ENCODE results near the gene CCDC102A.
"Not testable (repeated sequence)": the region's sequence is repeated elsewhere in the genome, so short reads cannot be mapped to it uniquely, and the experiment has no call there.

Gene CCDC102A

DNA sequence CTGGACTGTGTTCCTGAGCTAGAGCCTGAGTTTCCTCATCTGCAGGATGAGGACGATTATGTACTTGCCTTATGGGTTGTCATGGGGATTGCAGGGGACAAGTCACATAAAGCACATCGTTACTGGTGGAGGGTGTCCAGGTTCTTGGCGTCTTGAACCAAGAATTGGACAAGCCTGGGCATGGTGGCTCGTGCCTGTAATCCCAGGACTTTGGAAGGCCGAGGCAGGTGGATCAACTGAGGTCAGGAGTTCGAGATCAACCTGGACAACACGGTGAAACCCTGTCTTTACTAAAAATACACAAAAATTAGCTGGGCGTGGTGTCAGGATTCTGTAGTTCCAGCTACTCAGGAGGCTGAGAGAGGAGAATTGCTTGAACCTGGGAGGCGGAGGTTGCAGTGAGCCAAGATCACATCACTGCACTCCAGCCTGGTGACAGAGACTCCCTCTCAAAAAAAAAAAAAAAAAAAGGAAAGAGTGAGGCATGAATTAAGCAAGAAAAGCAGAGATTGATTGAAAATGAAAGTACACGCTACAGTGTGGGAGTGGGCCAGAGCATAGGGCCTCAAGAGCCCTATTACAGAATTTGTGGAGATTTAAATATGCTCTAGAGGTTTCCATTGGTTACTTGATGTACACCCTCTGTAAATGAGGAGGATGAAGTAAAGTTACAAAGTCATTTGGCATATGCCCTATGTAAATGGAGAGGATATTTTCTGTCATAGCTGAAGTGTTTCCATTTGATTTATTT is 36.8 kb upstream of the CCDC102A start:
- Histone ChIP-seq H4K8ac (ENCODE audit: low read depth, low read length) (no peak overlapping the region), H3K27me3 (ENCODE audit: insufficient read depth, low read length, poor library complexity) (no peaks in the 10 kb centered on the region), H4K5ac (ENCODE audit: low read length) (no peak overlapping the region), H3K79me1 (ENCODE audit: low read length) (no peaks in the 10 kb centered on the region), H2BK5ac (ENCODE audit: low read length) (no peak overlapping the region), H2BK120ac (ENCODE audit: low read depth, low read length) (no peak overlapping the region), H2BK15ac (replicated peaks; ENCODE audit: low read depth) (no peak overlapping the region), H3K4me2 (ENCODE audit: low read length) (no peak overlapping the region), H3K4me3 (ENCODE audit: low read length) (no peak overlapping the region), H3K4ac (ENCODE audit: low read depth, low read length) (no peak overlapping the region), H3K36me3 (ENCODE audit: control insufficient read depth, insufficient read depth, low read length) (no peaks in the 10 kb centered on the region), H3K18ac (ENCODE audit: low read length) (no peak overlapping the region), H3K27ac (ENCODE audit: low read depth, low read length) (no peak overlapping the region), H3K23ac (ENCODE audit: low read length) (no peak overlapping the region), H3K79me2 (ENCODE audit: control insufficient read depth, insufficient read depth, low read length) (no peaks in the 10 kb centered on the region), H3K56ac (ENCODE audit: low read length) (no peak overlapping the region), H3K4me1 (ENCODE audit: control insufficient read depth, low read depth, low read length) (no peaks in the 10 kb centered on the region), H2AK5ac (ENCODE audit: low read length) (no peak overlapping the region), H3K9ac (ENCODE audit: low read length) (no peak overlapping the region)
- no CpG with 5 or more reads among the region's 10 CpGs for WGBS (ENCODE audit: extremely low coverage, insufficient coverage, low lambda C conversion rate)
- DNase-seq, result no peak

GRCh38 chr16:57571098-57571497 is 34.7 kb upstream of the CCDC102A start:
- Histone ChIP-seq H3K4me3 (ENCODE audit: low read length) (no peak overlapping the region), H3K18ac (ENCODE audit: low read length) (no peak overlapping the region), H3K4ac (ENCODE audit: low read depth, low read length) (no peak overlapping the region), H3K79me1 (ENCODE audit: low read length) (no peaks in the 10 kb centered on the region), H3K56ac (ENCODE audit: low read length) (no peak overlapping the region), H3K36me3 (ENCODE audit: control insufficient read depth, insufficient read depth, low read length) (no peaks in the 10 kb centered on the region), H2BK120ac (ENCODE audit: low read depth, low read length) (no peak overlapping the region), H3K9ac (ENCODE audit: low read length) (no peak overlapping the region), H2BK15ac (replicated peaks; ENCODE audit: low read depth) (no peak overlapping the region), H2BK5ac (ENCODE audit: low read length) (no peak overlapping the region), H3K23ac (ENCODE audit: low read length) (no peak overlapping the region), H3K4me1 (ENCODE audit: control insufficient read depth, low read depth, low read length) (no peaks in the 10 kb centered on the region), H4K5ac (ENCODE audit: low read length) (no peak overlapping the region), H3K27ac (ENCODE audit: low read depth, low read length) (no peak overlapping the region), H3K27me3 (ENCODE audit: insufficient read depth, low read length, poor library complexity) (no peaks in the 10 kb centered on the region), H3K4me2 (ENCODE audit: low read length) (no peak overlapping the region), H2AK5ac (ENCODE audit: low read length) (no peak overlapping the region), H3K79me2 (ENCODE audit: control insufficient read depth, insufficient read depth, low read length) (no peaks in the 10 kb centered on the region), H4K8ac (ENCODE audit: low read depth, low read length) (no peak overlapping the region)
- DNase-seq, result no peak
- no CpG with 5 or more reads among the region's 9 CpGs for WGBS (ENCODE audit: extremely low coverage, insufficient coverage, low lambda C conversion rate)

GRCh38 chr16:57570301-57571070 is 34.1 kb upstream of the CCDC102A start:
- no peak for DNase-seq

GRCh38 chr16:57569306-57569946 is 33.1 kb upstream of the CCDC102A start:
- no peaks in the 10 kb centered on the region for H3K36me3 ChIP-seq (ENCODE audit: control insufficient read depth, insufficient read depth, low read length)
- no peaks in the 10 kb centered on the region for H3K79me1 ChIP-seq (ENCODE audit: low read length)
- no peak overlapping the region for H3K4ac ChIP-seq (ENCODE audit: low read depth, low read length)
- H3K4me2 ChIP-seq (ENCODE audit: low read length), result no peak overlapping the region
- H3K4me3 ChIP-seq (ENCODE audit: low read length), result no peak overlapping the region
- H3K56ac ChIP-seq (ENCODE audit: low read length), result no peak overlapping the region
- H3K27me3 ChIP-seq (ENCODE audit: insufficient read depth, low read length, poor library complexity), result no peaks in the 10 kb centered on the region
- no peak overlapping the region for H4K8ac ChIP-seq (ENCODE audit: low read depth, low read length)
- DNase-seq, result no peak
- H2BK5ac ChIP-seq (ENCODE audit: low read length), result no peak overlapping the region
- no peak overlapping the region for H3K23ac ChIP-seq (ENCODE audit: low read length)
- H3K9ac ChIP-seq (ENCODE audit: low read length), result no peak overlapping the region
- no peak overlapping the region for H3K27ac ChIP-seq (ENCODE audit: low read depth, low read length)
- no peak overlapping the region for H4K5ac ChIP-seq (ENCODE audit: low read length)
- no peak overlapping the region for H2AK5ac ChIP-seq (ENCODE audit: low read length)
- no peak overlapping the region for H2BK15ac ChIP-seq (replicated peaks; ENCODE audit: low read depth)
- no peak overlapping the region for H3K18ac ChIP-seq (ENCODE audit: low read length)
- no peaks in the 10 kb centered on the region for H3K79me2 ChIP-seq (ENCODE audit: control insufficient read depth, insufficient read depth, low read length)
- WGBS (ENCODE audit: extremely low coverage, insufficient coverage, low lambda C conversion rate), result 100% methylated on average over 6 of the region's 7 CpGs
- H2BK120ac ChIP-seq (ENCODE audit: low read depth, low read length), result no peak overlapping the region
- H3K4me1 ChIP-seq (ENCODE audit: control insufficient read depth, low read depth, low read length), result no peaks in the 10 kb centered on the region

More at GRCh38 chr16:57570301-57571070, 34.1 kb upstream of the CCDC102A start:
- H3K9ac ChIP-seq (ENCODE audit: low read length), result no peak overlapping the region
- no peak overlapping the region for H4K5ac ChIP-seq (ENCODE audit: low read length)
- H3K4me1 ChIP-seq (ENCODE audit: control insufficient read depth, low read depth, low read length), result no peaks in the 10 kb centered on the region
- H3K4ac ChIP-seq (ENCODE audit: low read depth, low read length), result no peak overlapping the region
- H3K18ac ChIP-seq (ENCODE audit: low read length), result no peak overlapping the region
- H3K79me2 ChIP-seq (ENCODE audit: control insufficient read depth, insufficient read depth, low read length), result no peaks in the 10 kb centered on the region
- H3K27ac ChIP-seq (ENCODE audit: low read depth, low read length), result no peak overlapping the region
- no peak overlapping the region for H3K23ac ChIP-seq (ENCODE audit: low read length)
- H3K56ac ChIP-seq (ENCODE audit: low read length), result no peak overlapping the region
- H4K8ac ChIP-seq (ENCODE audit: low read depth, low read length), result no peak overlapping the region
- H2BK5ac ChIP-seq (ENCODE audit: low read length), result no peak overlapping the region
- H2BK15ac ChIP-seq (replicated peaks; ENCODE audit: low read depth), result no peak overlapping the region
- no peaks in the 10 kb centered on the region for H3K36me3 ChIP-seq (ENCODE audit: control insufficient read depth, insufficient read depth, low read length)
- no peaks in the 10 kb centered on the region for H3K79me1 ChIP-seq (ENCODE audit: low read length)
- WGBS (ENCODE audit: extremely low coverage, insufficient coverage, low lambda C conversion rate), result no CpG with 5 or more reads among the region's 16 CpGs
- H2AK5ac ChIP-seq (ENCODE audit: low read length), result no peak overlapping the region
- H3K4me2 ChIP-seq (ENCODE audit: low read length), result no peak overlapping the region
- no peaks in the 10 kb centered on the region for H3K27me3 ChIP-seq (ENCODE audit: insufficient read depth, low read length, poor library complexity)
- H2BK120ac ChIP-seq (ENCODE audit: low read depth, low read length), result no peak overlapping the region
- H3K4me3 ChIP-seq (ENCODE audit: low read length), result no peak overlapping the region

DNA sequence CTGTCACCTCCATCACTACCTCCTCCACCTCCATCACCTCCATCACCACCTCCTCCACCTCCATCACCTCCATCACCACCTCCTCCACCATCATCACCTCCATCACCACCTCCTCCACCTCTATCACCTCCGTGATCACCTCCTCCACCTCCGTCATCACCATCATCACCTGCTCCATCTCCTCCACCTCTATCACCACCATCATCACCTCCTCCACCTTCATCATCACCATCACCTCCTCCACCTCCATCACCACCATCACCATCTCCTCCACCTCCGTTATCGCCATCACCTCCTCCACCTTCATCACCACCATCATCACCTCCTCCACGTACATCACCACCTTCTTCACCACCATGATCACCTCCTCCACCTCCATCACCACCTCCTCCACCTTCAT is 32.4 kb upstream of the CCDC102A start:
- WGBS (ENCODE audit: extremely low coverage, insufficient coverage, low lambda C conversion rate), result 100% methylated on average over 3 of the region's 5 CpGs
- not testable (repeated sequence) for H3K79me2 ChIP-seq (ENCODE audit: control insufficient read depth, insufficient read depth, low read length); H3K27ac ChIP-seq (ENCODE audit: low read depth, low read length); H2BK15ac ChIP-seq (replicated peaks; ENCODE audit: low read depth); H3K79me1 ChIP-seq (ENCODE audit: low read length); H4K5ac ChIP-seq (ENCODE audit: low read length); H3K23ac ChIP-seq (ENCODE audit: low read length); DNase-seq; H2BK5ac ChIP-seq (ENCODE audit: low read length); H3K4me1 ChIP-seq (ENCODE audit: control insufficient read depth, low read depth, low read length); H3K27me3 ChIP-seq (ENCODE audit: insufficient read depth, low read length, poor library complexity); H2BK120ac ChIP-seq (ENCODE audit: low read depth, low read length); H3K18ac ChIP-seq (ENCODE audit: low read length); H3K36me3 ChIP-seq (ENCODE audit: control insufficient read depth, insufficient read depth, low read length); H4K8ac ChIP-seq (ENCODE audit: low read depth, low read length); H3K56ac ChIP-seq (ENCODE audit: low read length); H3K4me3 ChIP-seq (ENCODE audit: low read length); H2AK5ac ChIP-seq (ENCODE audit: low read length); H3K4me2 ChIP-seq (ENCODE audit: low read length); H3K4ac ChIP-seq (ENCODE audit: low read depth, low read length); H3K9ac ChIP-seq (ENCODE audit: low read length)
